Measurements from ENCODE around the gene AP3B1.

- no peak for TF ChIP-seq CTCF (IDR thresholded peaks at IDR 0.05)
- no peak for TF ChIP-seq EZH2 (IDR thresholded peaks at IDR 0.05; ENCODE audit: borderline replicate concordance, insufficient read depth, low read depth, low read length, poor library complexity, severe bottlenecking)
Measured at GRCh38 chr5:78334811-78335210, 40.3 kb upstream of the AP3B1 start.
